ENCODE results near the gene CDH24.

Gene CDH24, protein sequence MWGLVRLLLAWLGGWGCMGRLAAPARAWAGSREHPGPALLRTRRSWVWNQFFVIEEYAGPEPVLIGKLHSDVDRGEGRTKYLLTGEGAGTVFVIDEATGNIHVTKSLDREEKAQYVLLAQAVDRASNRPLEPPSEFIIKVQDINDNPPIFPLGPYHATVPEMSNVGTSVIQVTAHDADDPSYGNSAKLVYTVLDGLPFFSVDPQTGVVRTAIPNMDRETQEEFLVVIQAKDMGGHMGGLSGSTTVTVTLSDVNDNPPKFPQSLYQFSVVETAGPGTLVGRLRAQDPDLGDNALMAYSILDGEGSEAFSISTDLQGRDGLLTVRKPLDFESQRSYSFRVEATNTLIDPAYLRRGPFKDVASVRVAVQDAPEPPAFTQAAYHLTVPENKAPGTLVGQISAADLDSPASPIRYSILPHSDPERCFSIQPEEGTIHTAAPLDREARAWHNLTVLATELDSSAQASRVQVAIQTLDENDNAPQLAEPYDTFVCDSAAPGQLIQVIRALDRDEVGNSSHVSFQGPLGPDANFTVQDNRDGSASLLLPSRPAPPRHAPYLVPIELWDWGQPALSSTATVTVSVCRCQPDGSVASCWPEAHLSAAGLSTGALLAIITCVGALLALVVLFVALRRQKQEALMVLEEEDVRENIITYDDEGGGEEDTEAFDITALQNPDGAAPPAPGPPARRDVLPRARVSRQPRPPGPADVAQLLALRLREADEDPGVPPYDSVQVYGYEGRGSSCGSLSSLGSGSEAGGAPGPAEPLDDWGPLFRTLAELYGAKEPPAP

DNA sequence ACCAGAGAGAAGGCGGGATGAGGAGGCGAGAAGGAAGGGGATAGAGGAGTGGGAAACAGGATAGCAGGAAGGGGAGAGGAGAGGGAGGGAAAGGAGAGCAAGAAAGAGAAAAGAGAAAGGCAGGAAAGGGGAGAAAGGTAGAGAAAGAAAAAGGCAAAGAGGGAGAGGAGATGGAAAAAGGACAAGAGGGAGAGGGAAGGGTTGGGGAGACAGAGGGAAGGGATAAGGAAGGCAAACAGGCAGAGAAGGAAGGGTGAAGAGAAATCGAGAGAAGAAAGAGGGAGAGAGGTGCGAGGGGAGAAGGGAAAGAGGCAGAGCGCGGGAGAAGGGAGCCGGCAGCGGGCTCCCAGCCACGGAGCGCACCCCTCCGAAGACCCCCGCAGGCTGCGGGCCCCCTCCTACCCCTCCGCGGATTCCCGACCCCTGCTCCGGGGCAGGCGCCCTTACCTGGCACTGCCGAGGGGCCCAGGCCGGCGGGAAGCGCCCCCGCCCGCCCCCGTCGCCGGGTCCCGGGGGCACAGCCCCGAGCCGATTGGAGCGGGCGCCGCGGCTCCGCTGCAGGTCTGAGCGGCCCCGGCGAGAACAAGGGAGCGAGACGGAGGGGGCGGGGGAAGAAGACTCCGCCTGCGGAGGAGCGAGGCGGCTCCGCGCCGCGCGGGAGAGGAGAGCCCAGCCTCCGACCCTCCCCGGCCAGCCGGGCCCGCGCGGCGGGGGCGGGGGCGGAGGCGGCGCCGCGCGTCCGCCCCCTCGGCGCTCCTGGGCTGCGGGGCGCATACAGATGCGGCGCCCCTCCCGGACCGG lies at the start of gene CDH24:
Gene CDH24, minus strand, starts transcription at position 565 of the 801 bp plus-strand sequence. CDS start 1,787 bp downstream, outside the sequence.
- DNase-seq: no peak

DNA sequence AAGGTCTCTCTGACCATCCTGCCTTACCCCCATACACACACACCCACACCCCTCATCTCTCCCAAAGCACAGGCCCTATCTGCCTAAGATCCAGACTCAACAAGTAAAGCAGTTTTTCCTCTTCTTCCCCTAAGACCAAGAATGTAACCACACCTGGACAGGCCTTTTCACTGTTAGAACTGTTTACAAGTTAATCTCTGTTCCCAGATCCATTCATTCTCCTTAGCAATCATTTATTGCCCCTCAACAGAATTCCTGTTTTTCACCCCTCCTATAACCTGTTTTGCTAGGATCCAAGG lies 49.4 kb upstream of the CDH24 start:
- no peak for DNase-seq

DNA sequence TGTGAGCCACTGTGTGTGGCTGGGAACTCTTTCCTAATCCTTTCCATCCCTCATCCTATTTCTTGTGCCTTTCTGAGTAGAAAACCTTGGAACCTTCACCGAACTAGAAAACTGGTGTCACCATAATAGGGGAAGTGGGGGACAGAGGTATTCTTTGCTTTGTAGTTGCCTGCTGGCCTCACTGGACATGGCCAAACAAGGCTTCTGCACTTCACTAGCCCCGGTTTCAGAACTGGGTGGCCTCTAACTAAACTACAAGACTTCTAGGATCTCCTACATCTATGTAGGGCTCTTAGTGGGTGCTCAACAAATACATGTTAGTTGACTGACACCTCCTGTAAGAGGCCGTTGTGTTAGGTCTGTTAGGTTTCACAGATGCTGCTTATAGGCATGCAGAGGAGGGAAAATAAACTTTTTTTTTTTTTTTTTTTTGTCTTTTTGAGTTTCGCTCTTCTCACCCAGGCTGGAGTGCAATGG lies 48.1 kb upstream of the CDH24 start:
- DNase-seq: no peak

DNA sequence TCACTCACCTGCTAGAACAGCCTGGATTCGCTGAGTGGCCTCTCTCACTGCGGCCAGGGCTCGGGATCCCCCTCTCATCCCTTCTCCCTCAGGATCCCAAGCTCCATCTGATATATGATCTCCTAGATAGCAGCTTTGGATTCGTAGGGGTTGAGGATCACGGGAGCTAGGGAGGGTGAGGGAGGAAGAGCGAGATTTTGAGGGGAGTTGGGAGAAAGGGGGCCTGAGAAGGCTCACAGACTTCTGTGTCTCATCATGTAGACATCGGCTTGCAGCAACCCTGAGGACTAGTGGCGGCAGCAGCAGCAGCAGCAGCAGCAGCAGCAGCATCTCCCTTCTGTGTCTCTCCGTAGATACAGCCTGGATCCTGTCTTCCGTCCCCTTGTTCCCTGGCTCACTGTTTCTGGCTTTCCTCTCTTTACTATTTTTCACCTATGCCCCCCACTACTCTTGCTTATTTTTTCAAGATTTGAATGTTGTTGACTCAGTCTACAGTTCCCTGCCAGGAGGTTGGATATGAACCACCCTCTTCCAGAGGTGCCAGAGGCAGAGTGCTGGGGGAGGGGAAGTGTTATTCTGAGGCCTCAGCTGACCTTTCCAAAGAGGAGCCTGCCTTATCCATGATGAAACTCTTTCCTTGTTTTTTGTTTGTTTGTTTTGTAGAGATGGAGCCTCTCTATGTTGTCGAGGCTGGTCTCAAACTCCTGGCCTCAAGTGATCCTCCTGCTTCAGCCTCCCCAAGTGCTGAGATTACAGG lies 47.4 kb upstream of the CDH24 start, which contains the start of gene CIROP:
Gene CIROP, minus strand, starts transcription at position 399 of the 757 bp plus-strand sequence. Its CDS starts 69 bp downstream, at position 330.
- no peak for DNase-seq

DNA sequence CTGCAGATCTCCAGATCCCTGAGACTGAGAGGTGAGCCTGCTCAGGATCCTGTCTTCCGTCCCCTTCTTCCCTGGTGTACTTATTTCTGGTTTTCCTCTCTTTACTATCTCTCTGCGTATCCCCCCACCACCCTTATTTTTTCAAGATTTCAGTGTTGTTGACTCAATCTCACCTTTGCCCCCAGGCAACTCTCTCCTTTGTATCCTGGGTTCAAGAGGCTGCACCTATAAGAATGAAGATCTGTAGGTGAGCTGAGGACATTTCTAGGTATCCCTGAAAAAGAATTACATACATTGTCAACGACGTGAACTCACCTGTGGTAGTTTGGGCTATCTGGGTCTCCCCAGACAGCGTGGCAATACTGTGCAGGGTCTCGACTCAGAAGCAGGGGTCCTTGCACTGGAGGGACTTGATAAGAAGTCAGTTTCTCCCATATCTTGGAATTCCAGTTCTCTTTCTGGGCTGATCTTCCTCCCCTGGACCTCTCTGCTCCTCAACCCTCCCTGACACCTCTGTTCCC lies 46.8 kb upstream of the CDH24 start:
- no peak for DNase-seq

DNA sequence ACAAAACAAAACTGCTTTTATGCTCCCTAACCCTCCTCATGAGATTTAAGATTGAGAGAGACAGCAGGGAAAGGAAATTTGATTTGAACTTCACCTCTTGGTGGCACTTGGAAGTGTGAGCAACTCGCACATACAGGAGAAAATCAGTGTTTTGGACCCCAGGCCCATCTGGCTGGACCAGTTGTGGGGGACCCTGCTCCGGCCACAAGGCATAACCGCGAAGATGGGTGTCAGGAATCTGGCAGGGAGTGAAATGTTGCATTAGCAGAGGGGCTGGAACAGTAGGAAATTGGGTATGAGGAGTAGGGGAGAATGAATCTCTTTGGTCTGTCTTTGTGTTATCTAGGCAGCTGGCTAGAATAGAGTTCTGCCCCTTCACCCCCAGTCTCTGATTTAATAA lies 46.3 kb upstream of the CDH24 start:
- no peak for DNase-seq

DNA sequence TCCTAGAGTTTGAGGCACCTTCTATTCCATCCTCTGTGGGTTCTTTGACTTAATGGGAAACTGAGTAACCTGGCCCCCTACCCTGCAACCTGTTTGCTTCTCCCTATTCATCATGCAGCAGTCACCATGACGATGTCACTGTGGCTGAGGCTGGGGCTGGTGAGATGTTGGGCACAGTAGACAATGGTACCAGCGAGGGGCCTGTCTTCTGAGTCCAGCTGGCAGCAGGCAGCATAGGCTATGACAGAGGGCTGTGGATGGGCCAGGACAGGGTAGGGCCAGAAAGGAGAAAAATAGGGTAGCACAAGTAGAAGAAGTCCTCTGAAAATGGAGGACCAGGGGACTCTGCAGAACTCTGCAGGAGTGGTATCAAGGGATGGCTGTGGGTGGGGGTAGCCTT lies 45.5 kb upstream of the CDH24 start:
- DNase-seq: no peak

DNA sequence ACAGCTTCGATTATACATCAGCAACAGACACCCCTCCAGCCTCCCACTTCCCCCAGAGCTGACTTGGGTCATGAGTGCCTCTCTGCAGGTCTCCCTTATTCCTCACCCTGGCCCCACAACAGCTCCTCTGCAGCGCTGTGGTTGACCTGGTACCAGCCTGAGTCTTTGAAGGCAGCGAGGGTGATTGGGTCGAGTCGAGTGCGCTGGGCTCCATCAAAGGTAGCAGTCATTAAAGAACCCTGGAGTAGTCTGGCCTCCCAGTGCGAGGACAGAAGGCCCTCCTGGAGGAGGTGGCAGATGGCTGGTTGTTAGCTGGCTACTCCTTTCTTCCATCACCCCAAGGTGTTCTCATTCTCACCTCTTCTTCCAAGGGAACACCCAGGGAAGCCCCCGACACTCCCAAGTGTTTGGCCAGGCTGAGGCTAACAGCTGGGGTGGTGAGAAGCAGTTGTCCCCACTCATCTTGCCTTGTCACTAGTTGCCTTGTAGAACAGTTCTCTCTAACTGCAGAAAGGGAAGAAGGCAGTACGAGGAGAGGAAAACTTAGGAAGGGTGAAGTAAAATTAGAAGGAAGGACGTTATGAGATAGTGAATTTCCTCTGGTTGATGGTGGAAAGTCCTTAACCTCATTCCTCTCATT lies 44.8 kb upstream of the CDH24 start:
- no peak for DNase-seq

DNA sequence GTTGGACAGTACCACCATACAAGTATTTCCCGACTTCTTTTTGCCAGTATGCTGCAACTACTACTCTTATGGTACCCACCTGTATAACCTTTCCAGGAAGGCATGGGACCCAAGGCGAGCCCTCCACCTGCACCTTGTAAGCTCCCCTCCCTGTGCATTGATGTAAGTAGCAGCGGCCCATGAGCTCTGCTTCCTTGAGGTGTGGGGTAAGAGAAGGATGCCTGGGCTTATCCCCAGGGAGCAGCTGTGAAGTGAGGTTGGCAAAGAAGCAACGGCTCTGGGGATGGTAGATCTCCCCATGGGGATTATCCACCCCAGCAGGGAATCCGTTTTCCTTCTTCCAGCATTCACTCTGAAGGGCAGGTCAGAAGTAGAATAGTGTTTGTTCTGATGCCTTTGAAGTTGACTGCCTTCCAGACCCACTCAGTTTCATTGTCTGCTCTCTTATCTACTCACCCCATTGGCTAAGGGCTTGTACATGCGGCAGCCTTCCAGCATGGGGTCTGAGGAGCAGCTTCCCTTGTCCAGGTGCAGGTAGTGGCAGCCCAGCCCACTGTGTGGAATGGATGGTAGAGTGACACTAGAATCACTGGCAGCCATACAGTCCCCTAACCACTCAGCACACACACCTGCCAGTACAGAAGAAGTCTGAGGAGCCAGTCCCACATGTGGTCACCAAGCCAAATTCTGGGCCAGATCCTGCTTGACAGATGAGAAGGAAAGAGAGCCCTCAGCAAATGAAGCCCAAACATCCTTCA lies 44.1 kb upstream of the CDH24 start:
- no peak for DNase-seq

DNA sequence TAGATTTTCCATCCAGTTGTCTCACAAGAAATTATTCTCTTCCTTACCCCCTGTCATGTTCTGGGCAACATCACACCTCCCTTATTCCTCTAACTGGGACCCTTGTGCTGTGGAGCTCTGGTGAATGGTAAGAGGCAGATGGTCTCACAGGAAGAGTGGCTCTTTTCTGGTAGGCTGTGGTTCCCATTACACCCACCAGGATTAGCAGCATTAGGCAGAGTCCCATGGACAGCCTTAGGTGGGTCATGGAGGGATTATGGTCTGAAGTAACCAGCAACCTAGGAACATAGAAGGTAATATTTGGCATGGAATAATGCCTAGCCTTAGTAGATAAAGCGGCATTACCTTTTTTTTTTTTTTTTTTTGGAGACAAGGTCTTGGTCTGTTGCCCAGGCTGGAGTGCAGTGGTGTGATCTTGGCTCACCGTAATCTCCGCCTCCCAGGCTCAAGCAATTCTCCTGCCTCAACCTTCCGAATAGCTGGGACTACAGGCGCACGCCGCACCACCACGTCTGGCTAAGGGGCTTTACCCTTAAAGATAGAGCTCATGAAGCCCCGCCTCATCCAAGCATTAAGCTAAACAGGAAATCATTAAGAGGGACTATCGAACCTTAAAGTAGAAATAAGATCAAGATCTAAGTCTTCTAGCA lies 42.0 kb upstream of the CDH24 start:
- DNase-seq: no peak

DNA sequence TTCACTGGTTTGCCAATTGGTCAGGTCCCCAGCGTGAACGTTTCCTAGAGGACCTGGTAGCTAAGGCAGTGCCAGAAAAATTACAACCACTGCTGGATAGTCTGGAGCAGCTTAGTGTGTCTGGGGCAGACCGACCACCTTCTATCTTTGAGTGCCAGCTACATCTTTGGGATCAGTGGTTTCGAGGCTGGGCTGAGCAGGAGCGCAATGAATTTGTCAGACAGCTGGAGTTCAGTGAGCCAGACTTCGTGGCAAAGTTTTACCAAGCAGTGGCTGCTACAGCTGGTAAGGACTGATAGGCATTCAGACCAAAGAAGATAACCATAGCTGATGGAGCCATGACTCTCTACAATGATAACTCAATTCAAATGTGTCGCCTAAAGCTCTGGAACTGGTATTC lies 40.5 kb upstream of the CDH24 start:
- no peak for DNase-seq

DNA sequence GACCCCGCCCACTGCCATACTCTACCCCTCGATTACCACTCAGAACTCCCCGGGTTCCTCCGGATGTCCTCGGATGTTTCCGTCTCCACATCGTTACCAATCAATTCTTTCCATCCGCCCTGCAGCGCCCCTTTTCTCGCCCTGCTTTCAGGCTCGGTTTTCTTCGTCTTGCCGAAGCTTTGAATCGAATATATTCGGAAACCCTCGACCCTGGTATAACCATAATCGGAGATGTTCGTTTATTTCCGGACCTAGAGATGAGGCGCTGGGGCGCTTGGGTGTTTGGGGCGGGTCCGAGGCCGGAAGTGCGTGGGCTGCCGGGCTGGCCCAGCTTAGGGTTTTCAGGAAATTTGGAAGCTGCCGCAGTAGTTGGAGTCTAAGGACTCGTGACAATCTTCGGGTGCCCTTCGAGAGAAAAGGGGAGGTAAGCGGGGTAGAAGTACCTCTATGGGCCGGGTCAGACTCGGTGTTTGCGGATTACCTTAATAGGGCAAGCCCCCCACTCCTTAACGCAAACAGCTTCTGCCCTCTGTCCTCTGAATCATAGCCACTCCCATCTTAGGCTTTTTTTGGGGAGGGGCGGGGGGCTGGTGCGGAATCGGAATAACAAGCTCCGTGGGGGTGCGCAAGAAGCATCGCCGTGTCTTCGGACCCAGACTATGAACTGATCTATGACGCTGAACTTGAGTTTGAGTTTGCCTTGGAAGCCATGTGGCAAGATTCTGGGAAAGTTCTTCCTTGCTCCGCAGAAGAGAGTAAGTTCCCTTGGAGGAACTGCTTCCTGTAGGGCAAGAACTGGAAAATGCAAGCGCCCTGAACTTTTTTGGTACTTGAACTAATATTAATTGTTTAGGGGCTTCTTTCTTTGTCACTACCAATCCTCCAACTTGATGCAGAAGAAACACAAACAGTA lies 38.1 kb upstream of the CDH24 start, which contains the start of gene C14orf119:
Gene C14orf119, plus strand, starts transcription at position 310 of the 913 bp plus-strand sequence. CDS start 2,154 bp downstream, outside the sequence.
- DNase-seq: no peak

DNA sequence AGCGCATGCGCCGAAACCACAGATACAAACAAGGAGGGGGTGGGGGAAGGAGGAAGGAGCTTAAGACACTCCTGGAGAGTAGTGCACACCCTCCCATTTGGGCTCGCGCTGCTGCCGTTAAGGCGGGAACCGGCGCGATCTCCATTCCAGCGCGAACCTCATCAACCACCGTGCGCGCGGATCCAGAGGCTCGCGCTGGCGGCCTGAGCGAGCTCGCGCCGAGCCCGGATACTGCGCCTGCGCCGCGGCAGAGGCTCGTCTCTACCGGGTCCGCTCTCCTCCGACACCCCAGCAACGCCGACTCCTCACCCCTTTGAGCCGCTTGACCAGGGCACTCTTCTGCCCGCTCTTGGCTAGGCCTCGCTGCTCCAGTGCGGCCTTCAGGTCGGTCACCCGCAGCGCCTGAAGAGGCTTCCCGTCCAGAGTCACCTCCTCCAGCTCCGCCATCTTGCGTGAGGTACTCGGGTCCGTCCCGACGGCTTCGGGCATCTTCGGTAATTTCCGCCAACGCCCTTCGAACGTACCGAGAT lies 37.4 kb upstream of the CDH24 start, which contains the start of gene ACIN1:
Gene ACIN1, minus strand, starts transcription at position 471 of the 530 bp plus-strand sequence. Its CDS starts 24 bp downstream, at position 447.
- no peak for DNase-seq

DNA sequence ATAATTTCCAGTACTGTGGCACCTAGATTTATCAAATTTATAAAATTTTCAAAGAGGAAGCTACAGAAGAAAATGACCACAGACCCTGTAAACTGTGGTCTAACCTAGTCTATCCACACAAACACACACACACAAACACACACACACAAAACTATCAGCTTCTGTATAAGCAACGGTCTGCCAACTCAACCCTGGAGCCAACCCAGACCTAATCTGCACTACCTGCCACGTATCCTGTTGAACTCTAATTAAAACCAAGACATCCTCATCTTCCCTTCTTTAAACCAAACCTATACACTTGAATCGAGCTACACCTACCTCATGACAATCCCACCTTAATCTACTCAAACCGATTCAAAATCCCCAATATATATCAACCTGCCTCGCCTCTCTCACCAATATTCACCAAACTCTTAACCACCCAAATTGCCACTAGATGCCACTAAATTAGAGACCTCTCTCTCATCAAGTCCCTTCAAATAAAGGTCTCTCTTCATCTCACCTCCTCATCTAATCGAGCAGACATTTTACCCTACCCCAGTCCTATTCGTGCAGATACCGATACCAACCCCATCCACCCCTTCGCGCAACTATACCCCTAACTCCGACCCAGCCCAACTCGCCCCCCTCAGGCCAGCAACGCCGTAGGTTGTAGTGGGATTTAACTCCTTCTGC lies 36.8 kb upstream of the CDH24 start:
- DNase-seq: no peak

DNA sequence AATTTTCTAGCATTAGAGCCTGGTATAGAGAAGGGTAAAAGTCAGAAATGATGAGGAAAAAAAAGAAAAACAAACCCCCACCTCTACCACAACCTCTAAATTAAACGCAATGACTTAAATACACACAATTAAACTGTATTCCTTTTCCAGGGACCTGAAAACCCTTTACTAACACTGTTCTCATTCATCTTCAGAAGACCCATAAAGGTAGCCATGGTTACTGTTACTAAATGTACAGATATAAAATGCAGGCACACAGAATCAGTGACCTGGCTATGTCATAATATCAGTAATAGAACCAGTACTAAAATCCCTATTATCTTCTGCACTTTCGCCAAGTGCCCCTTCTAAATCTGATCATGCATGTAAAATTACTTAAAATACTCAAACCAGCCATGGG lies 36.2 kb upstream of the CDH24 start:
- DNase-seq: no peak

DNA sequence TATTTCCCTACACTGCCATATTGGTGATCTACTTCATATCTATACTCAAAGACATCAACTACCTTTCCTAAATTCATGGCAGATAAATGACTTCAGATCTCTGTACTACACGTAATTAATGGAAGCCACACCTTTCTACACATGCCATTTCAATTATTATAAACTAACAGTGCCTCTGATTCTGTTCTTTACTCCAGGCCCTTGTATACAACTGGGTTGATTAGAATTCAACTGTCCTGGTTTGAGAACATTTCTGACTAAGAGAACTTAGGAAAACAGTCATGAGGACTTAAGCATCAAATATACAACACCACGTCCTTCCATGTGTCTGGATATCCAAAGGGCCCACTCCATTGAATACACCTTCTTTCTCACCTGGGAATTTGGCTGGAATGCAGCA lies 35.8 kb upstream of the CDH24 start:
- DNase-seq: no peak

DNA sequence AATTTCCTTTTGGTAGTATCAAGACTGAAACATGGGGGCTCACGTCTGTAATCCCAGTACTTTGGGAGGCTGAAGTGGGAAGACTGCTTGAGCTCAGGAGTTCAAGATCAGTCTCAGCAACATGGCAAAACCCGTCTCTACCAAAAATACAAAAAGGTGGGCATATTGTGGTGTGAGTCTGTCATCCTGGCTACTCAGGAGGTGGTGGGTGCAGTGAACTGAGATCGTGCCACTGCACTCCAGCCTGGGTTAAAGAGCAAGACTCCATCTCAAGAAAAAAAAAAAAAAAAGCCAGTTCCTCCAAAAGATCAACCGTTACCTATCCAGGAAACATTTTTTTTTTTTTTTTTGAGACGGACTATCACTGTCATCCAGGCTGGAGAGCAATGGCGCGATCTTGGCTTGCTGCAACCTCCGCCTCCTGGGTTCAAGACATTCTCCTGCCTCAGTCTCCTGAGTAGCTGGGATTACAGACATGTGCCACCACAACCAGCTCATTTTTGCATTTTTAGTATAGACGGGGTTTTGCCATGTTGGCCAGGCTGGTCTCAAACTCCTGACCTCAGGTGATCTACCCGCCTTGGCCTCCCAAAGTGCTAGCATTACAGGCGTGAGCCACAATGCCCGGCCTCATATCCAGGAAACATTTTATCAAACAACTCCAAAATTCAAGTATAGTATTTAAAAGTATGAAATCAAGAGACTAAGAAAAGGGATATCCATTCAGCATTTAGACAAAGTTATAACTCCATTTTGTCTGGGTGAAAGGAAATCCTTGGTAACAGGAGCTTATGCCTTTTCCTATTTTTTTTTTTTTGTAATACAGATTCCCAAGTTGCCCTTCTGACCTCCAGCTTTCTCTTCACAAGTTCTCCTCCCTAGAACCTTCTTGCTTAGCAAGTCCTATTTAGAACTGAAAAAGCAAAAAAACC lies 34.2 kb upstream of the CDH24 start:
- DNase-seq: no peak
